ENCODE data around the gene DUSP2.

DUSP2 gene

GRCh38 chr2:96145036-96145847 lies at the start of gene DUSP2:
DUSP2 (minus strand) TSS chr2:96145440; CDS start chr2:96145354, 86 bp downstream.
- no peak for DNase-seq

GRCh38 chr2:96191937-96192670 lies 46.9 kb upstream of the DUSP2 start:
- no peak for DNase-seq

GRCh38 chr2:96188821-96189526 lies 43.7 kb upstream of the DUSP2 start:
- no peak for DNase-seq

GRCh38 chr2:96186562-96186961 lies 41.3 kb upstream of the DUSP2 start:
- DNase-seq = no peak

GRCh38 chr2:96185516-96185915 lies 40.3 kb upstream of the DUSP2 start:
- DNase-seq = no peak

GRCh38 chr2:96184989-96185388 lies 39.7 kb upstream of the DUSP2 start:
- no peak for DNase-seq

- no peak for DNase-seq
These were observed 38.9 kb upstream of the DUSP2 start for GRCh38 chr2:96184188-96184587.

GRCh38 chr2:96181529-96181928 lies 36.3 kb upstream of the DUSP2 start:
- DNase-seq = no peak

- no peak for DNase-seq
These were observed 35.3 kb upstream of the DUSP2 start for GRCh38 chr2:96180521-96180920.

- no peak for DNase-seq
These were observed 34.8 kb upstream of the DUSP2 start for GRCh38 chr2:96180002-96180401.

GRCh38 chr2:96176661-96177060 lies 31.4 kb upstream of the DUSP2 start:
- no peak for DNase-seq

- no peak for DNase-seq
These were observed 30.7 kb upstream of the DUSP2 start for GRCh38 chr2:96175951-96176350.

- no peak for DNase-seq
These were observed 29.3 kb upstream of the DUSP2 start for GRCh38 chr2:96174251-96175144.

GRCh38 chr2:96171831-96172230 lies 26.6 kb upstream of the DUSP2 start:
- no peak for DNase-seq

- DNase-seq = no peak
These were observed 25.4 kb upstream of the DUSP2 start for GRCh38 chr2:96170626-96171025.

GRCh38 chr2:96169868-96170507 lies 24.7 kb upstream of the DUSP2 start:
- DNase-seq = no peak

GRCh38 chr2:96167407-96168013 lies 22.3 kb upstream of the DUSP2 start:
- DNase-seq = no peak

GRCh38 chr2:96164459-96165184 lies 19.4 kb upstream of the DUSP2 start:
- DNase-seq = no peak

- no peak for DNase-seq
These were observed 18.7 kb upstream of the DUSP2 start for GRCh38 chr2:96163768-96164429.

GRCh38 chr2:96163415-96163767 lies 18.2 kb upstream of the DUSP2 start:
- no peak for DNase-seq
